NCI-H2081 (cell line): Measurements from ENCODE around the gene CNTNAP4.

Experiments
- DNase-seq, 2 experiments: peaks; one replicate each; lab custom pipeline; 2025; lab: John Stamatoyannopoulos, UW

Gene CNTNAP4

GRCh38 chr16:76309639-76310335 lies 32.6 kb downstream of the CNTNAP4 start:
- no peak for DNase-seq

- DNase-seq: no peak
Measured at GRCh38 chr16:76311260-76311659, 34.1 kb downstream of the CNTNAP4 start.

- DNase-seq: no peak
Measured at GRCh38 chr16:76318565-76318964, 41.4 kb downstream of the CNTNAP4 start.

- no peak for DNase-seq
Measured at GRCh38 chr16:76329106-76329505, 51.9 kb downstream of the CNTNAP4 start.

GRCh38 chr16:76335180-76335974 lies 58.2 kb downstream of the CNTNAP4 start:
- no peak for DNase-seq

- DNase-seq: no peak
Measured at GRCh38 chr16:76336112-76336511, 58.9 kb downstream of the CNTNAP4 start.

GRCh38 chr16:76338472-76338871 lies 61.3 kb downstream of the CNTNAP4 start:
- no peak for DNase-seq

GRCh38 chr16:76343769-76344168 lies 66.6 kb downstream of the CNTNAP4 start:
- DNase-seq: no peak

GRCh38 chr16:76345163-76345661 lies 68.0 kb downstream of the CNTNAP4 start:
- no peak for DNase-seq

GRCh38 chr16:76346210-76346609 lies 69.0 kb downstream of the CNTNAP4 start:
- DNase-seq: no peak

- no peak for DNase-seq
Measured at GRCh38 chr16:76351441-76351840, 74.2 kb downstream of the CNTNAP4 start.

- DNase-seq: no peak
Measured at GRCh38 chr16:76360404-76360803, 83.2 kb downstream of the CNTNAP4 start.

GRCh38 chr16:76370344-76370743 lies 93.1 kb downstream of the CNTNAP4 start:
- DNase-seq: no peak

- no peak for DNase-seq
Measured at GRCh38 chr16:76371441-76371840, 94.2 kb downstream of the CNTNAP4 start.

- no peak for DNase-seq
Measured at GRCh38 chr16:76373998-76374397, 96.8 kb downstream of the CNTNAP4 start.

GRCh38 chr16:76376988-76377387 lies 99.8 kb downstream of the CNTNAP4 start:
- no peak for DNase-seq

GRCh38 chr16:76378020-76378419 lies 100.8 kb downstream of the CNTNAP4 start:
- DNase-seq: no peak

GRCh38 chr16:76381096-76381495 lies 103.9 kb downstream of the CNTNAP4 start:
- DNase-seq: no peak

- DNase-seq: no peak
Measured at GRCh38 chr16:76385601-76386230, 108.5 kb downstream of the CNTNAP4 start.

- no peak for DNase-seq
Measured at GRCh38 chr16:76386784-76387183, 109.6 kb downstream of the CNTNAP4 start.

GRCh38 chr16:76387994-76388393 lies 110.8 kb downstream of the CNTNAP4 start:
- no peak for DNase-seq

- DNase-seq: no peak
Measured at GRCh38 chr16:76389126-76389525, 111.9 kb downstream of the CNTNAP4 start.

GRCh38 chr16:76390476-76390875 lies 113.3 kb downstream of the CNTNAP4 start:
- DNase-seq: no peak
